ENCODE measurements around the gene CTSO. TPM values are rescaled to one million over a fixed set of nuclear protein-coding genes. Genes with fewer than 3 reads are reported as not detected.

CTSO gene
- total RNA-seq, 1 donor from 2014 or later, result 7.2 TPM

- Mint-ChIP-seq H3K4me1 (ENCODE audit: low read depth) (peaks cover 13% of the 10 kb centered on the region), H3K9me3 (ENCODE audit: low read depth) (peaks cover 10% of the 10 kb centered on the region), H3K27me3 (ENCODE audit: low read depth) (peaks cover 2% of the 10 kb centered on the region), H3K4me3 (ENCODE audit: unreplicated experiment) (no peak overlapping the region), H3K27ac (ENCODE audit: unreplicated experiment) (peak overlapping the region; percentile 22), H3K36me3 (ENCODE audit: low read depth) (peaks cover 6% of the 10 kb centered on the region)
- no peak for DNase-seq (ENCODE audit: low spot score)
- no peak for TF ChIP-seq CTCF (IDR thresholded peaks at IDR 0.05)
Observed at GRCh38 chr4:155974476-155974749, 20.7 kb upstream of the CTSO start.

GRCh38 chr4:155973639-155974475 is 20.2 kb upstream of the CTSO start:
- Mint-ChIP-seq H3K4me1 (ENCODE audit: low read depth) (peaks cover 13% of the 10 kb centered on the region), H3K27ac (ENCODE audit: unreplicated experiment) (peak overlapping the region; percentile 22), H3K9me3 (ENCODE audit: low read depth) (peaks cover 4% of the 10 kb centered on the region), H3K27me3 (ENCODE audit: low read depth) (peaks cover 2% of the 10 kb centered on the region), H3K4me3 (ENCODE audit: unreplicated experiment) (no peak overlapping the region), H3K36me3 (ENCODE audit: low read depth) (peaks cover 2% of the 10 kb centered on the region)
- DNase-seq (ENCODE audit: low spot score), result no peak
- no peak for TF ChIP-seq CTCF (IDR thresholded peaks at IDR 0.05)

- Mint-ChIP-seq H3K36me3 (ENCODE audit: low read depth) (no peaks in the 10 kb centered on the region), H3K4me1 (ENCODE audit: low read depth) (peaks cover 15% of the 10 kb centered on the region), H3K27me3 (ENCODE audit: low read depth) (no peaks in the 10 kb centered on the region), H3K27ac (ENCODE audit: unreplicated experiment) (no peak overlapping the region), H3K4me3 (ENCODE audit: unreplicated experiment) (no peak overlapping the region), H3K9me3 (ENCODE audit: low read depth) (no peaks in the 10 kb centered on the region)
- peak; percentile 71 for TF ChIP-seq CTCF (IDR thresholded peaks at IDR 0.05)
- DNase-seq (ENCODE audit: low spot score), result no peak
Observed at GRCh38 chr4:155972098-155972497, 18.4 kb upstream of the CTSO start.

GRCh38 chr4:155966731-155967395 is 13.2 kb upstream of the CTSO start:
- no peaks in the 10 kb centered on the region for H3K9me3 Mint-ChIP-seq (ENCODE audit: low read depth)
- TF ChIP-seq CTCF (IDR thresholded peaks at IDR 0.05), result no peak
- H3K27me3 Mint-ChIP-seq (ENCODE audit: low read depth), result no peaks in the 10 kb centered on the region
- DNase-seq (ENCODE audit: low spot score), result no peak
- H3K4me3 Mint-ChIP-seq (ENCODE audit: unreplicated experiment), result no peak overlapping the region
- peaks cover 14% of the 10 kb centered on the region for H3K4me1 Mint-ChIP-seq (ENCODE audit: low read depth)
- H3K27ac Mint-ChIP-seq (ENCODE audit: unreplicated experiment), result no peak overlapping the region
- H3K36me3 Mint-ChIP-seq (ENCODE audit: low read depth), result no peaks in the 10 kb centered on the region

- Mint-ChIP-seq H3K36me3 (ENCODE audit: low read depth) (no peaks in the 10 kb centered on the region), H3K4me1 (ENCODE audit: low read depth) (peaks cover 15% of the 10 kb centered on the region), H3K4me3 (ENCODE audit: unreplicated experiment) (no peak overlapping the region), H3K27me3 (ENCODE audit: low read depth) (no peaks in the 10 kb centered on the region), H3K9me3 (ENCODE audit: low read depth) (no peaks in the 10 kb centered on the region), H3K27ac (ENCODE audit: unreplicated experiment) (no peak overlapping the region)
- DNase-seq (ENCODE audit: low spot score), result no peak
- no peak for TF ChIP-seq CTCF (IDR thresholded peaks at IDR 0.05)
Observed at GRCh38 chr4:155966171-155966570, 12.5 kb upstream of the CTSO start.
